HG03342 (cell line): ENCODE measurements around the gene PTPRN2.
"Not testable (repeated sequence)": the region's sequence is repeated elsewhere in the genome, so short reads cannot be mapped to it uniquely, and the experiment has no call there.

Source experiments
- ATAC-seq: cut with Tn5 transposase; IDR thresholded peaks from one replicate; pipeline ENCODE4 v1.9.1; 2021; ENCODE audit warnings: mild to moderate bottlenecking, moderate library complexity; ENCODE audit not compliant: unreplicated experiment

The PTPRN2 gene

GRCh38 chr7:158209435-158209834, 378.2 kb downstream of the PTPRN2 start:
- ATAC-seq = no peak

GRCh38 chr7:158206341-158206740, 381.3 kb downstream of the PTPRN2 start:
- no peak for ATAC-seq

- no peak for ATAC-seq
Observed at GRCh38 chr7:158204453-158204852, 383.2 kb downstream of the PTPRN2 start.

GRCh38 chr7:158203948-158204347, 383.7 kb downstream of the PTPRN2 start:
- not testable (repeated sequence) for ATAC-seq

- ATAC-seq = no peak
Observed at GRCh38 chr7:158194365-158194900, 393.2 kb downstream of the PTPRN2 start.

GRCh38 chr7:158193446-158193845, 394.2 kb downstream of the PTPRN2 start:
- ATAC-seq = no peak

GRCh38 chr7:158192956-158193355, 394.7 kb downstream of the PTPRN2 start:
- ATAC-seq = no peak

- ATAC-seq = no peak
Observed at GRCh38 chr7:158192184-158192835, 395.3 kb downstream of the PTPRN2 start.

GRCh38 chr7:158191671-158192070, 396.0 kb downstream of the PTPRN2 start:
- ATAC-seq = no peak

- no peak for ATAC-seq
Observed at GRCh38 chr7:158190756-158191155, 396.9 kb downstream of the PTPRN2 start.

- no peak for ATAC-seq
Observed at GRCh38 chr7:158188676-158189075, 398.9 kb downstream of the PTPRN2 start.

GRCh38 chr7:158187694-158187994, 400.0 kb downstream of the PTPRN2 start:
- no peak for ATAC-seq

- ATAC-seq = no peak
Observed at GRCh38 chr7:158186864-158187693, 400.5 kb downstream of the PTPRN2 start.

- no peak for ATAC-seq
Observed at GRCh38 chr7:158186406-158186805, 401.2 kb downstream of the PTPRN2 start.

GRCh38 chr7:158185653-158186052, 402.0 kb downstream of the PTPRN2 start:
- no peak for ATAC-seq

GRCh38 chr7:158183431-158183830, 404.2 kb downstream of the PTPRN2 start:
- ATAC-seq = no peak

GRCh38 chr7:158176561-158177173, 411.0 kb downstream of the PTPRN2 start:
- no peak for ATAC-seq

- no peak for ATAC-seq
Observed at GRCh38 chr7:158175779-158176178, 411.8 kb downstream of the PTPRN2 start.

- no peak for ATAC-seq
Observed at GRCh38 chr7:158174947-158175346, 412.7 kb downstream of the PTPRN2 start.

GRCh38 chr7:158167373-158167772, 420.2 kb downstream of the PTPRN2 start:
- no peak for ATAC-seq

GRCh38 chr7:158166386-158167340, 421.0 kb downstream of the PTPRN2 start:
- ATAC-seq = no peak
